T-helper 1 cell treated with Interleukin-12 subunit alpha and Interleukin-12 subunit beta and Interleukin-4 antibody, amounts not matched to agents 30 ng/mL and 1 ng/mL, for 36 hours (primary cell): ENCODE data around the gene SIRPB2. TPM values are rescaled to one million over a fixed set of nuclear protein-coding genes. Genes with fewer than 3 reads are reported as not detected.
"Not testable (repeated sequence)": the region's sequence is repeated elsewhere in the genome, so short reads cannot be mapped to it uniquely, and the experiment has no call there.

ENCODE experiments used
- intact Hi-C: fragments of 100-400 bp; cut with micrococcal nuclease; formaldehyde crosslinking; loops from one replicate; pipeline ENCODE4 v1.15.1; 2024
- total RNA-seq: library from RNA; stranded (reverse); gene quantifications from 2 replicates; pipeline ENCODE4 v1.2.3, GENCODE V29; 2022

SIRPB2 gene
- total RNA-seq, 1 donor from 2014 or later = not detected

DNA sequence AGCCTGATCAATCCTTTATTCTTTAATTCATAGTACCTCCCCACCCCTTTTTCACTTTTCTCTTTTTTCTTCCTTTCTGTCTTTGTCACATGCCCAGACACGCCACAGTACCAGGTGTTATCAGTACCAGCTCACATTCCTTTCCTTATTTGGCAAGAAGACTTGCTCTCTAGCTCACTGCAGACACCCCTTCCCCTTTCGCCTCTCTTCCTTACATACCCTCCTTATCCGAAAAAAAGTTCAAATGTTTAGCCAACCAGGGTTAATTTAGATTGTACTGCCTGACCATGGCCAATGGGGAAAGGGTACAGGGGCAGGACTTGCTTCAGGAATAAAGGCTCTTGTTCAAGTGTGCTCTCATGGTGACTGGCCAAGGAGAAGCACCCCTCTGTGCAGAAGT lies 9.3 kb upstream of the SIRPB2 start:
- intact Hi-C loops = no loop called here

- intact Hi-C loops = no loop called here
These were observed 8.6 kb upstream of the SIRPB2 start for GRCh38 chr20:1499528-1500420.

DNA sequence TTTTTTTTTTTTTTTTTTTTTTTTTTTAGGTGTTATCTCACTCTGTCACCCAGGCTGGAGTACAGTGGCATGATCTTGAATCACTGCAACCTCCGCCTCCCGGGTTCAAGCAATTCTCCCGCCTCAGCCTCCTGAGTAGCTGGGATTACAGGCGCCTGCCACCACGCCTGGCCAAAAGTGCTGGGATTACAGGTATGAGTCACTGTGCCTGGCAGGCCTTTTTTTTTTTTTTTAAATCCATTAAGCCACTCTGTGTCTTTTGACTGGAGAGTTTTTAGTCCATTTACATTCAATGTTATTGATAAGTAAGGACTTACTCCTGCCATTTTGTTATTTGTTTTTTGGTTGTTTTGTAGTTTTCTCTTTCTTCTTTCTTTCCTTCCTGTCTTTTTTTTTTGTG lies 6.2 kb upstream of the SIRPB2 start:
- intact Hi-C loops = not testable (repeated sequence)

- intact Hi-C loops = no loop called here
These were observed 5.7 kb upstream of the SIRPB2 start for GRCh38 chr20:1496930-1497329.

GRCh38 chr20:1494436-1494835 lies 3.2 kb upstream of the SIRPB2 start:
- intact Hi-C loops = no loop called here

DNA sequence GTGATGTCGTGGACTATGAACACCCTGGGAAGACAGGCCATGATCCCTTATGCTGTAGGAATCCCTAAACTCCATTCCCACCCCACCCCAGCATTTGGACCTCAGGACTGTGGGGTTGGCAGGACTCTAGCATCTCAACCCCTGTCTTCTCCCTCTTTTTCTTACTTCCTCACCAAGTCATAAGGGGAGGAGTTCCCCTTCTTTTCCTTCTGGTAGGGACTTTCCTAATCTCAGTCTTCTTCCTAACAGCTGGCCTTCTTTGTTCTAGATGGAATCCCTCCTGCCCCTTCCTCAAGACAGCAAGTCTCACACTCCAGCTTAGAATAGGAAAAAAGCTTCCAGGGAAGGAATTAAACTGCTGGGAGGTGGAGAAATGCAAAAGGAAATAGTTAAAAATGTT lies 2.3 kb upstream of the SIRPB2 start:
- intact Hi-C loops = no loop called here

- intact Hi-C loops = no loop called here
These were observed 831 bp upstream of the SIRPB2 start for GRCh38 chr20:1491860-1492642.

DNA sequence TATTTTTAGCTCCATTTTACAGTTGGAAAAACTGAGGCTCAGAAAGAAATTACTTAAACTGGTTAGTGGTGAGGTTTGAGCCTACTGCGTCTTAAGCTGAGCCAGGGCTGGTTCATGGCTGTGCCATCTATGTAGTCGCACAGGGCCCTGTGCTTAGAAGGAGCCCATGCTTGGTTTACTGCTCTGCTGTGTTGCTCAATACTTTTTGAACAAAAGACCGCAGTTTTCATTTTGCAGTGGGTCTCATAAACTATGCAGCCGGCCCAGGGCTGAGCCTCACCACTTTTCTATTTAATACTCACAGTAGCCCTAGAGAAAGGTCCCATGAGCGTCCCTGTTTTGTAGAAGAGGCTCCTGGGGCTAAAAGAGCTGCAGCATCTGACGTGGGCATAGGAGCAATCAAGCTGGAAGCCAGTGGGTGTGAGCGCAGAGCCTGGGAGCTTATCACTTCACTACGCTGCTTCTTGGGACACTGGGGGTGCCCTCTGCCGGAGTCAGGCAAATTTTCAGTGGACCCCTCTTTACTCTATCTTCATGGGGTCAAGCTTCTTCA lies 501 bp downstream of the SIRPB2 start:
- intact Hi-C loops = no loop called here

DNA sequence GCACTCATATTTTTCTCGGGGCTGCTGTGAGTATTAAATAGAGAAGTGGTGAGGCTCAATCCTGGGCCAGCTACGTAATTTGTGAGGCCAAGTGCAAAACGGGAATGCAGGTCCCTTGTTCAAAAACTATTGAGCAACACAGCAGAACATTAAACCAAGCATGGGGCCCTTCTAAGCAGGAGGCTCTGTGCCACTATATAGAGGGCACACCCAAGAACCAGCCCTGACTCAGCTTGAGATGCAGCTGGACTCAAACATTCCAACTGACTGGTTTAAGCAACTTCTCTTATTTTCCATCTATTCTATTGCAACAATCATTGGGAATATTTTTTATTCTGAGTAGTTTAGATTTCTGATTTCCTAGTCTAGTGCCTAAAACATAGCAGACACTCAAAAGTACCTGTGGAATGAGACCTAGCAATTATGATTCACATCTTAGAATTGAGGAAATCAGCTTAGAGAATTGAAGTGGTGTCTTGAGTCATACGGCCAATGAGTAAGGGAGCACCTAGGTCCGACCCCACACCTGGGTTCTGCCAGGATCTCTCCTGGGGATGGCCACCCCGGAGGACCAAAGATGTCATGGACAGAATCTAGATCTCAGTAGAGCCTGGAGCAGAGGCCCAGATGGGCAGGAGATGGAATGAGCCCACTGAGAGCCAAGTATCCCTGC lies 1.3 kb downstream of the SIRPB2 start:
- intact Hi-C loops = no loop called here

DNA sequence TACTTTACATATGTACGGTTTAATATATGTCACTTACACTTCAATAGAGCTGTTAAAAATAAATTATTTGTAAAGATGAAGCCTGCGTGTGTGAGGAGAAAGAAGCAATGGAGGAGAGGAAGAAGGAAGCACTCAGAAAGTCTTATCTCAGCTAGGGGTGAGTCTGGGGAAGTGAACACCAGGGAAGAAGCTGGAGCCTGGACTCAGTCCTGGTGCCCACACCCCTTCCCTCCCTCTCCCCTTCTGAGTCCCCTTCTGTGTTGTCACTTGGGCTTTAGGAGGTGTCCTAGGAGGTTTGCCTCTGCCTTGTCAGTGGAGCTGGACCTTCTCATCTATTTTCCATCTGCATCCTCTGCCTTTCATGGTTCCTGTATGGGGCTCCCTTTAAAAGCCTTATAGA lies 1.9 kb downstream of the SIRPB2 start:
- intact Hi-C loops = no loop called here

DNA sequence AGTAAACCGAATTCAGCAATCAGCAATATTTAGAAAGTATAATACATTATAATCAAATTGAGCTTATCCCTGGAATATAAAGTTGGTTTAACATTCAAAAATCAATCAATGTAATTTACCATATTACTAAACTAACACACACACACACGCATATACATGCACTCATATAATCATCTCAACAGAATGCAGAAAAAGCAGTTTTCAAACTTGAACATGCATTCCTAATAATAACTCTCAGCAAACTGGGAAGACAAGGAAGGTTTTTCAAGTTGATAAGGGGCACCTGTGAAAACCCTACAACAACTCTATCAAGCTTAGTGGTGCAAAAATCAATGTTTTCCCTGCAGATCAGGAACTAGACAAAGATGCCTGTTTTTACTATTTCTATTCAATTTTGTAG lies 4.7 kb downstream of the SIRPB2 start:
- intact Hi-C loops = no loop called here

DNA sequence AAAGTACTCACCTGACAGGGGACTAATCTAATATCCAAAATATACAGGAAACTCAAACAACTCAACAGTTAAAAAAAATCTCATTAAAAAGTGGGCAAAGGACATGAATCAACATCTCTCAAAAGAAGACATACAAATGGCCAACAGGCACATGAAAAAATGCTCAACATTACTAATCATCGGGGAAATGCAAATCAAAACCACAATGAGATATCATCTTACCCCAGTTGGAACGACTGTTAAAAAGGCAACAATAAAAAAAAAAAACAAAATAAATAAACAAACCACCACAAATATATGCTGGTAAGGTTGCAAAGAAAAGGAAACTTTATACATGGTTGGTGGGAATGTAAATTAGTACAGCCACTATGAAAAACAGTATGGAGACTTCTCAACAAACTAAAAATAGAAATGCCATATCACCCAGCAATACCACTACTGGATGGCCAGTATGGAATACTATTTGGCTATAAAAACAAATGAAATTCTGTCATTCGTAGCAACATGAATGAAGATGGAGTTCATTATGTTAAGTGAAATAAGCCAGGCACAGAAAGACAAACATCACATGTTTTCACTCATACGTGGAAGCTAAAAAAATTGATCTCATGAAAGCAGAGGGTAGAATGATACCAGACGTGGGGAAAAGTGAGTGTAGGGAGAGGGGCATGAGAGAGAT lies 6.6 kb downstream of the SIRPB2 start:
- intact Hi-C loops = no loop called here

- intact Hi-C loops = no loop called here
These were observed 11.2 kb downstream of the SIRPB2 start for GRCh38 chr20:1479831-1480595.

GRCh38 chr20:1478566-1478965 lies 12.7 kb downstream of the SIRPB2 start:
- intact Hi-C loops = no loop called here

GRCh38 chr20:1477896-1478490 lies 13.2 kb downstream of the SIRPB2 start:
- intact Hi-C loops = no loop called here

GRCh38 chr20:1474817-1475603 lies 16.2 kb downstream of the SIRPB2 start:
- intact Hi-C loops = no loop called here

DNA sequence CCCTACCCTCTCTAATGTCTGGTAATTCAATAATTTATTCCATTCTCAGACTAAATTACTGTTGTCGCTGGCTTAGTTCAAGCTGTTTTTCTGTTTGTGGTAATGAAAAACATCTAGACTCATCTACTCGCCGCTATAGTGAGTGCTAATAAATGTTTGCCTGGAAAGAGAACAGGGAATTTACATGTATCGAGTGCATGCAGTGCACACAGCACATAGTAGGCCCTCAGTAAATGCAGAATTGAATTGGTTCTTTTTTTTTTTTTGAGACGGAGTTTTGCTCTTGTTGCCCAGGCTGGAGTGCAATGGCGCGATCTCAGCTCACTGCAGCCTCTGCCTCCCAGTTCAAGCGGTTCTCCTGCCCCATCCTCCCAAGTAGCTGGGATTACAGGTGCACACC lies 16.9 kb downstream of the SIRPB2 start:
- intact Hi-C loops = no loop called here

- intact Hi-C loops = no loop called here
These were observed 17.7 kb downstream of the SIRPB2 start for GRCh38 chr20:1473246-1474220.
